Astrocyte of the spinal cord (primary cell): ENCODE measurements around the gene TXNDC2.

Experiments used
- DNase-seq: peaks from one replicate; pipeline ENCODE4 v3.0.0; 2011; ENCODE audit warnings: low read depth, low spot score
- H3K4me3 ChIP-seq: 2 replicates; pipeline ENCODE4 v1.5.1; 2011; ENCODE audit warnings: low read depth, mild to moderate bottlenecking, low read length, moderate library complexity
- in situ Hi-C: cut with HindIII; loops from 2 replicates; pipeline ENCODE4 v1.10.0; 2017; ENCODE audit warnings: low sequenced_read_pairs
- TF ChIP-seq, protein P1 (sequence below): IDR thresholded peaks from 2 replicates; pipeline ENCODE4 v1.5.1; 2012; ENCODE audit warnings: low read depth, mild to moderate bottlenecking, low read length, inconsistent platforms

Gene TXNDC2

DNA sequence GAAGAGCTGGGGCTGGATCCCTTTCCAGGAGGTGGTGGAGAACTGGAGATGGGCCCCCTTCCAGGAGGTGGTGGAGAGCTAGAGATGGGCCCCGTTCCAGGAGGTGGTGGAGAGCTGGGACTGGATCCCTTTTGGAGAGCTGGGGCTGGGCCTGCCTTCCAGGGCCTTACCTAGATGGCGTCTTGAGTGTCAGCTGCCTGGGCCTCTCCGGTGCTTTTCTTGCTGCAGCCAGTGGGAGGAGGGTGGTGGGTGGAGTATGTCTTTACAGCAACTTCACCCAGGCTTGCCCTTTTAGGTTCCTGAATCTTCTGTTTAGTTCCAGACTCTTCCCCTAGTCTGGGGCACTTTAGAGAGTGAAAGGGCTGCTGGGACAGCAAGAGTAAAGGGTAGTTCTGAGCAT, 19.1 kb upstream of the TXNDC2 start:
- no peak for DNase-seq
- in situ Hi-C loops: no loop called here
- H3K4me3 ChIP-seq: no peak overlapping the region
- TF ChIP-seq, protein P1, sequence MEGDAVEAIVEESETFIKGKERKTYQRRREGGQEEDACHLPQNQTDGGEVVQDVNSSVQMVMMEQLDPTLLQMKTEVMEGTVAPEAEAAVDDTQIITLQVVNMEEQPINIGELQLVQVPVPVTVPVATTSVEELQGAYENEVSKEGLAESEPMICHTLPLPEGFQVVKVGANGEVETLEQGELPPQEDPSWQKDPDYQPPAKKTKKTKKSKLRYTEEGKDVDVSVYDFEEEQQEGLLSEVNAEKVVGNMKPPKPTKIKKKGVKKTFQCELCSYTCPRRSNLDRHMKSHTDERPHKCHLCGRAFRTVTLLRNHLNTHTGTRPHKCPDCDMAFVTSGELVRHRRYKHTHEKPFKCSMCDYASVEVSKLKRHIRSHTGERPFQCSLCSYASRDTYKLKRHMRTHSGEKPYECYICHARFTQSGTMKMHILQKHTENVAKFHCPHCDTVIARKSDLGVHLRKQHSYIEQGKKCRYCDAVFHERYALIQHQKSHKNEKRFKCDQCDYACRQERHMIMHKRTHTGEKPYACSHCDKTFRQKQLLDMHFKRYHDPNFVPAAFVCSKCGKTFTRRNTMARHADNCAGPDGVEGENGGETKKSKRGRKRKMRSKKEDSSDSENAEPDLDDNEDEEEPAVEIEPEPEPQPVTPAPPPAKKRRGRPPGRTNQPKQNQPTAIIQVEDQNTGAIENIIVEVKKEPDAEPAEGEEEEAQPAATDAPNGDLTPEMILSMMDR: no peak

DNA sequence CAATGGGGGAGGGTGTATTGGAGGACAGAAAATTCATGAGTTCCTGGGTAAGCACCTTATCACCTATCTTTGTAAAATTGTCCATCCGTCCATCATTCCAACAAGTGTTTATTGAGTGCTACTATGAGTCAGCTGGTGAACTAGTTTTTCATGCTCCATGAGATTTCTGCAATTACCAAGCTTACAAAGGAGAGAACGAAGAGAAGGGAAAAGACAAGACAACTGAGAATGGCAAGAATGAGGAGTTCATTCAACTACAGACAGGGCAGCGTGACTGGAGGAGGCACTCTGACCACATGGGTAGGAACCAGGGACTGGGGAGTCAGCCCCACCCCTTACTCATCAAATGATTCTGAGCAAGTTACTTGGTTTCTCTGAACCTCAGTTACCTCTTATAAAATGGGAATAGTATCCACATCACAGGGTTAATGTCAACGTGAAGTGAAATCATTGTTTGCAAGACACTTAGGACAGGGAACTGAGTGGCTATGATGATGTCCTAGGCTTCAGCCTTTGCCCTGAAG, 18.6 kb upstream of the TXNDC2 start:
- TF ChIP-seq, protein P1: no peak
- no peak overlapping the region for H3K4me3 ChIP-seq
- in situ Hi-C loops: no loop called here
- no peak for DNase-seq

DNA sequence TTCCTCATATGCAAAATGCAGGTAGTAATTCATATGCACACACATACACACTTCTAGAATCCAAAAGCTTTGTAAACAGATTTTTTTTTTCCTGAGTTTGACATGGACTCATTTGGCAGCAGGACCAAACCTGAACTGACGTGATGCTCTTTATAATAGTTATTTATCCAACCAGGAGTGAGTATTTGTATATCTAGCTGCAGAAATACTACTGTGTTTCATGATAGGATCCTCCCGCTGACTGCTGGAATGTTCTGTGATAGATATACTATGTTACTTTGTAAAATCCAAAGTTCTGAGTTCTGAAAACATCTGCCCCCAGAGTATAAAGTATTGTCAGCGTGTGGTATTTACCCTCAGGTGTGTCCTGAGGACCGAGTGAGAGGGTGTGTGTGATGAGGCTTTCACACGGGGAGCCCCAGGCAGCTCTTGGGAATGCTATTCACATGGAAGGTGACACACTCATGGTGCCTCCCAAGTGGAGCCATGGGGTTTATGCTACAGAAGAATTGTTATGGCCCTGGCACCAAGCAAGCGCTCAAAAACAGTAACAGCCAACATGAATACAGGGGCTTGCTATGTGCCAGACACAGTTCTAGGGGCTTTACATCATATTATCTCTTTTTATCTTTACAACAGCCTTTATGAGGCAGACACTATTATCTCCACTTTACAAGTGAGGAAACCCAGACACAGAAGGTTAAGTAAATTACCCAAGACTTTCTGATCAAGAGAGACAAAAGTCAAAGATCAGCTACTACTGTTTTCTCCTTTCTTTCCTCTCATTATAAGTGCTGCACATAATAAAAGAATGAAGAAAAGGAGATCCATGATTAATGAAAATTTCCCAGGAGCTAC, 16.7 kb upstream of the TXNDC2 start:
- TF ChIP-seq, protein P1: no peak
- no peak for DNase-seq
- in situ Hi-C loops: no loop called here
- no peak overlapping the region for H3K4me3 ChIP-seq

DNA sequence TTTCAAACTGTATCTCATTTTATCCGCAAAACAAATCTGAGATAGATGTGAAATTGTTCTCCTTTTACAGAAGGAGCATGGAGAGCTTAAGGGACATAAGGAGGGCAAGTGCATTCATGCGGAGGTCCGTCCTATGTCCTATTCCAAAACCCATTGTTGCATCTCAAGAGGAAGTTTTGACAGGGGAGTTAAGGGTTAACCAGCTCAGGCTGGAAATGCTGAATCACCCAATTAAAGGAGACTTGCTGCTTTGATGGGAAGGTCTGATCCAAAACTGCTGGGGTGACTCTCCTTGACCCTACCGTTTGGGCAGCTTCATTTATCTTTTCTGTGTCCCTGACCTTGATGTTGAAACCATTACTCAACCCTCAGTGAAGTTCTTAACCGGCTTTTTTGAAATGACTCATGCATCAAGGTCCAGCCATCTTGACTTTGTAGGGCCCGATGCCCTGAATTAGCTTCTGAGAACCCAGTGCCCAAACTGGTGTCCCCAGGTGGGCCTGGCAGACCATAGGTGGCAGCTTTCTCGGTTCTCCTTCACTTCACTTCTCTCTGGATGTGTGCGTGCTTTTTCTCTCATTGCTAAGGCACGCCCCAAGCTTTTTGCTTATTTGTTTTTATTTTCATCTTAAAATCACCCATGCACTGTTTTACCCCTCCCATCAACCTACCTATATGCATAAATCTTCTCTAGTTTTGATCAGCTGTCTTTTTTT, 15.9 kb upstream of the TXNDC2 start:
- in situ Hi-C loops: no loop called here
- peak; percentile 50 for DNase-seq
- no peak overlapping the region for H3K4me3 ChIP-seq
- TF ChIP-seq, protein P1: no peak

DNA sequence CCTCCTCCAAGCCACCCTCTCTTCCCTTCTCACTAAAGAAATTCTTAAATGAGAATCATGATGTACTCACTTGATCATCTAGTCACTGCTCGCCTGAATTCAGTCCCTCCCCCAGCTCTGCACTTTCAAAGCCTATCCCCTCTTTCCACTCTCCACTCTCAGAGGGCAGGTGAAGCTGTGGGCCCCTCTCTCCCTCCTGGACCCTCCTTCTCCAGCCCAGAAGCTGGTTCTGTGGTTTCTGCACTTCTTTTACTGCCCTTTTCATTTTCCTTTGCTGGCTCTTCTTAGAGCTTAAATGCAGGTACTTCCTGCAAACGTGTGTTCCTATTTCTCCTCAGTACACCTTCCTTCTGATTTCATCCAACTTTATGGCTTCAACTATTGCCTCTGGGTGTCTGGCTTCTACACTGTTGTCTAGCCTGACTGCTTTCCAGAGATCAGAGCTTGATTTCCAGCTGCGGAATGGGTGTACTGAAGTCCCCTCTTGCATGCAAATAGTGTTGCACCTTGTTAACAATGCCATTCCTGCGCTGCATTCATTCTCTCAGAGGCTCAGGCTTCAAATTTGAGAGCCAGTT, 15.3 kb upstream of the TXNDC2 start:
- DNase-seq: no peak
- no peak overlapping the region for H3K4me3 ChIP-seq
- in situ Hi-C loops: no loop called here
- TF ChIP-seq, protein P1: no peak

DNA sequence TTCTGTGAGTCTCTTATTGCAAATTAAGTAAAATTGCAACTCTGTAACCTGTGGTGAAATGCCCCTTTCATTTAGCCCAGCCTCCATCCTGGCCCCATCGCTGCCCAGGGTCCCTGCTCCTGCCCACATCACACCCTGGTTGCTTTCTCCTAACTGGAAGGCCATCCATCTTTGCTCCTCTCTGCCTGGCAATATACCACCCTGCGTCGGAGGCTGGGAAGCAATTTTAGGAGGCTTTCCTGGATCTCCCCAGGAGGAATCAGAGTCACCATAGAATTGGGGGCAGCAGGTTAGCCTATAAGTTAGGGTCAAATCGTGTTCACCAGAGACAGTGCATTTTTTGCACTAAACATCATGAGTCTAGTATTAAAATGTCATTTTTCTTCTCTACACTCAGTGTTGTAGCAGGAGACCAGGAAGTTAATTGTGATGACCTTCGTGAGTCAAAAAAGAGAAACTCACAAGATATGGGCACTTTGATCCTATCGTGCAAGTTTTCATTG, 14.5 kb upstream of the TXNDC2 start:
- TF ChIP-seq, protein P1: no peak
- DNase-seq: no peak
- no peak overlapping the region for H3K4me3 ChIP-seq
- in situ Hi-C loops: no loop called here
